PFSK-1 (cell line): Measurements from ENCODE around the gene CCDC17.

Experiments used
- POLR2AphosphoS5 ChIP-seq: IDR thresholded peaks from 2 replicates; pipeline ENCODE4 v1.6.1; 2012; ENCODE audit warnings: low read depth, mild to moderate bottlenecking, control low read depth, low read length, moderate library complexity
- SIN3A ChIP-seq: IDR thresholded peaks from 2 replicates; pipeline ENCODE4 v1.6.1; 2012; ENCODE audit warnings: mild to moderate bottlenecking, low read length, moderate library complexity, borderline replicate concordance; ENCODE audit not compliant: insufficient read depth
- TAF1 ChIP-seq: IDR thresholded peaks from 2 replicates; pipeline ENCODE4 v1.6.1; 2012; ENCODE audit warnings: low read length, control low read depth, borderline replicate concordance; ENCODE audit not compliant: insufficient read depth

- TF ChIP-seq TAF1: no peak
- TF ChIP-seq SIN3A: no peak
- no peak for TF ChIP-seq POLR2AphosphoS5
Observed at GRCh38 chr1:45583264-45583665, 40.6 kb downstream of the CCDC17 start.
